IMR-90 (cell line): ENCODE data around the gene NIPAL3. TPM values are rescaled to one million over a fixed set of nuclear protein-coding genes. Genes with fewer than 3 reads are reported as not detected.

Experiments
- ATAC-seq: fragments of 200-7000 bp; cut with Tn5 transposase; 2 replicates; pipeline ENCODE4 v1.9.1; 2020; ENCODE audit warnings: low read depth, mild to moderate bottlenecking, moderate library complexity
- BruUV-seq: library from RNA; stranded (reverse); fragments of 400-500 nt; replicated peaks from 2 replicates; lab custom pipeline; 2021; lab: Mats Ljungman, UMichigan
- CTCF ChIA-PET: fragments of 300-600 bp; formaldehyde crosslinking; extraction: SDS; loops from one replicate; lab custom pipeline; 2021; ENCODE audit warnings: antibody characterized with exemption; lab: Yijun Ruan, JAX
- POLR2A ChIA-PET: fragments of 300-600 bp; sonication (Branson Sonifier 250); formaldehyde crosslinking; loops from one replicate; lab custom pipeline; 2022; ENCODE audit warnings: antibody characterized with exemption; ENCODE audit not compliant: unreplicated experiment; lab: Charles Lee
- DNase-seq: peaks from one replicate; pipeline ENCODE4 v3.0.0; 2013
- H2AFZ ChIP-seq: replicated peaks from 2 replicates; pipeline ENCODE3; 2013; ENCODE audit warnings: low read length, mild to moderate bottlenecking; ENCODE audit not compliant: poor library complexity
- H2AK5ac ChIP-seq: 2 replicates; pipeline ENCODE4 v1.6.1; 2013; ENCODE audit warnings: low read depth, low read length, inconsistent platforms
- H2AK9ac ChIP-seq: replicated peaks from 2 replicates; pipeline ENCODE3; 2013; ENCODE audit warnings: mild to moderate bottlenecking, low read depth, low read length, moderate library complexity; ENCODE audit not compliant: poor library complexity
- H2BK120ac ChIP-seq: 2 replicates; pipeline ENCODE4 v1.6.1; 2013; ENCODE audit warnings: low read depth, low read length, inconsistent platforms
- H2BK15ac ChIP-seq: 3 replicates; pipeline ENCODE4 v1.6.1; 2013; ENCODE audit warnings: low read depth, low read length, inconsistent platforms
- H2BK20ac ChIP-seq: 2 replicates; pipeline ENCODE4 v1.6.1; 2013; ENCODE audit warnings: low read depth, mild to moderate bottlenecking, inconsistent platforms, low read length, moderate library complexity
- H2BK5ac ChIP-seq: 2 replicates; pipeline ENCODE4 v1.6.1; 2013; ENCODE audit warnings: mild to moderate bottlenecking, low read depth, low read length, inconsistent platforms; ENCODE audit not compliant: poor library complexity, severe bottlenecking
- H3K14ac ChIP-seq: replicated peaks from 2 replicates; pipeline ENCODE4 v1.6.1; 2013; ENCODE audit warnings: low read depth, low read length, inconsistent platforms
- H3K18ac ChIP-seq: 2 replicates; pipeline ENCODE4 v1.6.1; 2013; ENCODE audit warnings: low read depth, low read length, control low read depth
- H3K23ac ChIP-seq: 2 replicates; pipeline ENCODE4 v1.6.1; 2013; ENCODE audit warnings: low read depth, low read length, inconsistent platforms
- H3K27ac ChIP-seq: 2 replicates; pipeline ENCODE4 v1.5.1; 2013; ENCODE audit warnings: mild to moderate bottlenecking, control low read depth, low read length; ENCODE audit not compliant: insufficient read depth
- H3K27me3 ChIP-seq: 2 replicates; pipeline ENCODE4 v1.6.1; 2013; ENCODE audit warnings: low read length; ENCODE audit not compliant: control insufficient read depth, insufficient read depth
- H3K36me3 ChIP-seq: 2 replicates; pipeline ENCODE4 v1.6.1; 2013; ENCODE audit warnings: low read length, mixed read lengths; ENCODE audit not compliant: control insufficient read depth, insufficient read depth
- H3K4ac ChIP-seq: 2 replicates; pipeline ENCODE4 v1.6.1; 2013; ENCODE audit warnings: low read depth, low read length, inconsistent platforms
- H3K4me1 ChIP-seq: 2 replicates; pipeline ENCODE4 v1.6.1; 2013; ENCODE audit warnings: low read length, mixed read lengths; ENCODE audit not compliant: control insufficient read depth, insufficient read depth
- H3K4me2 ChIP-seq: 2 replicates; pipeline ENCODE4 v1.6.1; 2013; ENCODE audit warnings: low read depth, mild to moderate bottlenecking, control low read depth, low read length, moderate library complexity
- H3K4me3 ChIP-seq: 2 replicates; pipeline ENCODE4 v1.5.1; 2013; ENCODE audit warnings: low read depth, mild to moderate bottlenecking, control low read depth, low read length, moderate library complexity; ENCODE audit not compliant: insufficient read depth
- H3K56ac ChIP-seq: 2 replicates; pipeline ENCODE4 v1.6.1; 2013; ENCODE audit warnings: low read length, inconsistent platforms; ENCODE audit not compliant: insufficient read depth; ENCODE audit errors: extremely low read depth
- H3K79me1 ChIP-seq, 2 experiments: 2 replicates each; pipeline ENCODE4 v1.6.1; 2013; ENCODE audit warnings: low read length in 2 of 2, inconsistent platforms in 1 of 2, low read depth in 1 of 2
- H3K9ac ChIP-seq: 2 replicates; pipeline ENCODE4 v1.6.1; 2013; ENCODE audit warnings: low read depth, low read length, control low read depth
- H3K9me1 ChIP-seq: 2 replicates; pipeline ENCODE4 v1.6.1; 2013; ENCODE audit warnings: low read length, inconsistent platforms; ENCODE audit not compliant: insufficient read depth
- H3K9me3 ChIP-seq: 2 replicates; pipeline ENCODE4 v1.6.1; 2013; ENCODE audit warnings: low read length; ENCODE audit not compliant: control insufficient read depth, insufficient read depth
- H4K20me1 ChIP-seq: 2 replicates; pipeline ENCODE4 v1.6.1; 2013; ENCODE audit warnings: low read length, inconsistent platforms; ENCODE audit not compliant: insufficient read depth
- H4K5ac ChIP-seq: 2 replicates; pipeline ENCODE4 v1.6.1; 2013; ENCODE audit warnings: mild to moderate bottlenecking, low read depth, low read length, control low read depth
- H4K8ac ChIP-seq, 2 experiments: 2 replicates each; pipeline ENCODE4 v1.6.1; 2013; ENCODE audit warnings: low read depth in 2 of 2, low read length in 2 of 2, control low read depth in 1 of 2, inconsistent platforms in 1 of 2
- H4K91ac ChIP-seq: 2 replicates; pipeline ENCODE4 v1.6.1; 2013; ENCODE audit warnings: low read depth, low read length, inconsistent platforms; ENCODE audit not compliant: insufficient read depth
- BHLHE40 ChIP-seq: fragments of 150-350 bp; IDR thresholded peaks from 2 replicates; pipeline ENCODE4 v1.6.1; 2016; ENCODE audit warnings: mild to moderate bottlenecking, low read depth, low read length
- CEBPB ChIP-seq: IDR thresholded peaks from 2 replicates; pipeline ENCODE4 v1.6.1; 2012; ENCODE audit warnings: low read depth, low read length, improper control_type of control experiment
- CHD1 ChIP-seq: IDR thresholded peaks from 2 replicates; pipeline ENCODE4 v1.6.1; 2012; ENCODE audit warnings: low read depth, low read length, improper control_type of control experiment
- CTCF ChIP-seq: conservative IDR thresholded peaks from 2 replicates; pipeline ENCODE4 v1.5.1; 2012; ENCODE audit warnings: mild to moderate bottlenecking, low read depth, low read length, improper control_type of control experiment
- FOS ChIP-seq: fragments of 150-350 bp; IDR thresholded peaks from 2 replicates; pipeline ENCODE4 v1.6.1; 2016; ENCODE audit warnings: low read depth, low read length
- MAZ ChIP-seq: IDR thresholded peaks from 2 replicates; pipeline ENCODE4 v1.6.1; 2012; ENCODE audit warnings: low read depth, mild to moderate bottlenecking, low read length, improper control_type of control experiment, moderate library complexity, borderline replicate concordance
- MXI1 ChIP-seq: IDR thresholded peaks from 2 replicates; pipeline ENCODE4 v1.6.1; 2012; ENCODE audit warnings: low read depth, mild to moderate bottlenecking, low read length, moderate library complexity, borderline replicate concordance
- NFE2L2 ChIP-seq: fragments of 150-350 bp; IDR thresholded peaks from 2 replicates; pipeline ENCODE4 v1.6.1; 2016; ENCODE audit warnings: low read depth, mild to moderate bottlenecking, low read length
- POLR2A ChIP-seq: IDR thresholded peaks from 2 replicates; pipeline ENCODE4 v1.6.1; 2012; ENCODE audit warnings: mild to moderate bottlenecking, low read depth, low read length
- RAD21 ChIP-seq: IDR thresholded peaks from 2 replicates; pipeline ENCODE4 v1.6.1; 2012; ENCODE audit warnings: low read length, improper control_type of control experiment
- RCOR1 ChIP-seq: IDR thresholded peaks from 2 replicates; pipeline ENCODE4 v1.6.1; 2012; ENCODE audit warnings: mild to moderate bottlenecking, low read length, improper control_type of control experiment; ENCODE audit not compliant: insufficient replicate concordance
- RFX5 ChIP-seq: IDR thresholded peaks from 2 replicates; pipeline ENCODE4 v1.8.0; 2012; ENCODE audit warnings: low read depth, mild to moderate bottlenecking, low read length, moderate library complexity
- SMC3 ChIP-seq: fragments of 150-350 bp; IDR thresholded peaks from 2 replicates; pipeline ENCODE4 v1.6.1; 2016; ENCODE audit warnings: low read depth, mild to moderate bottlenecking, antibody characterized with exemption, low read length, moderate library complexity
- WGBS, 2 experiments: methylation state at CpG; one replicate each; pipeline versions ENCODE4 v1.1.5 to v1.1.7; 2013; ENCODE audit warnings: missing lambda C conversion rate in 2 of 2; ENCODE audit not compliant: insufficient read length in 1 of 2; ENCODE audit errors: extremely low coverage in 2 of 2; 5-methylcytosine and 5-hydroxymethylcytosine counted together
- dilution Hi-C: fragments of 300-500 bp; cut with HindIII; formaldehyde crosslinking; loops from one replicate; pipeline ENCODE4 v1.14.3; 2018; ENCODE audit warnings: low sequenced_read_pairs; ENCODE audit not compliant: unreplicated experiment
- in situ Hi-C: fragments of 300-500 bp; cut with MboI; formaldehyde crosslinking; loops from 3 replicates; pipeline ENCODE4 v1.14.3; 2019; ENCODE audit warnings: low sequenced_read_pairs, inconsistent platforms, mixed read lengths
- intact Hi-C: fragments of 100-400 bp; cut with micrococcal nuclease; formaldehyde crosslinking; loops from 2 replicates; pipeline ENCODE4 v1.10.0; 2022
- polyA plus RNA-seq, 3 experiments: library from polyadenylated mRNA; depleted of rRNA; stranded (reverse); fragments of >200 nt; gene quantifications; 2 replicates each; pipeline ENCODE4 v1.2.3, GENCODE V29; 2012; ENCODE audit warnings: low replicate concordance in 1 of 3
- total RNA-seq: library from RNA; depleted of rRNA; stranded (reverse); fragments of >200 nt; gene quantifications from 2 replicates; pipeline ENCODE4 v1.2.3, GENCODE V29; 2012
- TF ChIP-seq, protein P1 (sequence below): fragments of 150-350 bp; IDR thresholded peaks from 2 replicates; pipeline ENCODE4 v1.6.1; 2016; ENCODE audit warnings: low read depth, mild to moderate bottlenecking, low read length, moderate library complexity, borderline replicate concordance
- TF ChIP-seq, protein P2 (sequence below): fragments of 150-350 bp; IDR thresholded peaks from 2 replicates; pipeline ENCODE4 v1.6.1; 2017; ENCODE audit warnings: mild to moderate bottlenecking, antibody characterized with exemption, low read length, low read depth

NIPAL3 gene
- total and polyA plus RNA-seq, 2 of the 4 experiments (the other 2 are of a cell fraction): 55.0 to 123 TPM

DNA sequence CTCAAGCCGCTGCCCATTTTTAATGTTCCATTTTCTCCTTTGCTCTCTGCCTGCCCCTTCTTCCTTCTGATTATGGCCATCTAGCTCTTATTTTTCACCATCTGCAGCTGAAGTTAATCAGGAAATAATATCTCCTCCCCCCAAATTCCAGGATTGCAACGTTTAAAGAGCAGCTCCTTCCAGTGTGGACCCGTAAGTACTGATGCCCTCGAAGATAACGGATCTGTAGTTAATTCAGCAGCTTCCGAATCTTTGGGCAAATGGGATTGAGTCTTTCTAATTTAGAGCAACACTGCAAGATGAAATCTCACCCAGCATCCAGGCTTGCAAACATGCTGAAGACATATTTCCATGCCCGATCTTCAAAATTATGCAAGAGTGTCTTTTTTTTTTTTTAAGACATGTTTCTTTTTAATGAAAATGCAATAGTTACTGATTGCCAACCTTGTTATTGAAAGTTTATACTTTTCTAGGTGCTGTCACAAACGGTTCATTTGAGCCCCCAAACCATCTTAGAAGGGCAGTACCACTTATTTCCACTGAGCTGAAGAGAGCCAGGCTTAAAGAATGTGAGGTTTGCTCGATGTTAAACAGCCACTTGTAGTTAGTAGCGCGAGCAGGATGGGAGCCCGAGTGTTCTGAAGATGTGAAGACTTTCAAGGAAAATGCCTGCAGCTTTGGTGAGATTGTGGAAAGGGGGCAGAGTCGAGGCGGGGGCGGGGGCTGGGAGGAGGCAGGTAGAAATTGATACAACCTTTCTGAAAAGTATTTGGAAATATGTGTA, 76.2 kb downstream of the NIPAL3 start:
- Histone ChIP-seq H3K27ac (no peak overlapping the region), H2AFZ (no peak overlapping the region), H3K27me3 (peaks cover 16% of the 10 kb centered on the region), H4K5ac (no peak overlapping the region), H3K23ac (no peak overlapping the region), H2BK15ac (no peak overlapping the region), H3K56ac (no peak overlapping the region), H3K18ac (no peak overlapping the region), H3K14ac (no peak overlapping the region), H3K4ac (no peak overlapping the region), H2BK20ac (no peak overlapping the region), H3K36me3 (no peaks in the 10 kb centered on the region), H3K4me3 (no peak overlapping the region), H3K9ac (no peak overlapping the region), H3K9me1 (no peaks in the 10 kb centered on the region), H4K91ac (no peak overlapping the region), H2BK120ac (no peak overlapping the region), H2AK9ac (no peak overlapping the region), H3K79me1 (no peaks in the 10 kb centered on the region), H4K8ac (no peak overlapping the region), H3K9me3 (peaks cover 12% of the 10 kb centered on the region), H3K4me2 (no peak overlapping the region), H2AK5ac (no peak overlapping the region), H4K20me1 (no peaks in the 10 kb centered on the region), H2BK5ac (no peak overlapping the region), H3K4me1 (no peaks in the 10 kb centered on the region)
- intact Hi-C loops (no loop called here), dilution Hi-C loops (no loop called here), in situ Hi-C loops (no loop called here)
- ChIA-PET POLR2A (no interaction called here), CTCF (interaction anchor here (1.3 to 1.6 kb wide), 3 partner anchors 10 to 15 kb away, joined by 4 to 5 read pairs (median 4); partner anchors contain the start of gene RCAN3)
- 71% methylated on average over 4 of the region's 15 CpGs; no CpG with 5 or more reads in 1 of the 2 experiments for WGBS, 2 experiments
- ATAC-seq (no peak), DNase-seq (no peak)
- no TSS peak for BruUV-seq
- TF ChIP-seq NFE2L2: no peak
- no peak for TF ChIP-seq CHD1
- TF ChIP-seq, protein P1, sequence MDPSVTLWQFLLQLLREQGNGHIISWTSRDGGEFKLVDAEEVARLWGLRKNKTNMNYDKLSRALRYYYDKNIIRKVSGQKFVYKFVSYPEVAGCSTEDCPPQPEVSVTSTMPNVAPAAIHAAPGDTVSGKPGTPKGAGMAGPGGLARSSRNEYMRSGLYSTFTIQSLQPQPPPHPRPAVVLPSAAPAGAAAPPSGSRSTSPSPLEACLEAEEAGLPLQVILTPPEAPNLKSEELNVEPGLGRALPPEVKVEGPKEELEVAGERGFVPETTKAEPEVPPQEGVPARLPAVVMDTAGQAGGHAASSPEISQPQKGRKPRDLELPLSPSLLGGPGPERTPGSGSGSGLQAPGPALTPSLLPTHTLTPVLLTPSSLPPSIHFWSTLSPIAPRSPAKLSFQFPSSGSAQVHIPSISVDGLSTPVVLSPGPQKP: no peak
- no peak for TF ChIP-seq POLR2A
- TF ChIP-seq RCOR1: no peak
- no peak for TF ChIP-seq MXI1
- no peak for TF ChIP-seq RAD21
- TF ChIP-seq CEBPB: no peak
- TF ChIP-seq RFX5: no peak
- no peak for TF ChIP-seq FOS
- TF ChIP-seq CTCF: no peak
- TF ChIP-seq, protein P2, sequence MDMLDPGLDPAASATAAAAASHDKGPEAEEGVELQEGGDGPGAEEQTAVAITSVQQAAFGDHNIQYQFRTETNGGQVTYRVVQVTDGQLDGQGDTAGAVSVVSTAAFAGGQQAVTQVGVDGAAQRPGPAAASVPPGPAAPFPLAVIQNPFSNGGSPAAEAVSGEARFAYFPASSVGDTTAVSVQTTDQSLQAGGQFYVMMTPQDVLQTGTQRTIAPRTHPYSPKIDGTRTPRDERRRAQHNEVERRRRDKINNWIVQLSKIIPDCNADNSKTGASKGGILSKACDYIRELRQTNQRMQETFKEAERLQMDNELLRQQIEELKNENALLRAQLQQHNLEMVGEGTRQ: no peak
- TF ChIP-seq SMC3: no peak
- no peak for TF ChIP-seq MAZ
- no peak for TF ChIP-seq BHLHE40
